ENCODE measurements around the gene IFT74.

IFT74 gene

DNA sequence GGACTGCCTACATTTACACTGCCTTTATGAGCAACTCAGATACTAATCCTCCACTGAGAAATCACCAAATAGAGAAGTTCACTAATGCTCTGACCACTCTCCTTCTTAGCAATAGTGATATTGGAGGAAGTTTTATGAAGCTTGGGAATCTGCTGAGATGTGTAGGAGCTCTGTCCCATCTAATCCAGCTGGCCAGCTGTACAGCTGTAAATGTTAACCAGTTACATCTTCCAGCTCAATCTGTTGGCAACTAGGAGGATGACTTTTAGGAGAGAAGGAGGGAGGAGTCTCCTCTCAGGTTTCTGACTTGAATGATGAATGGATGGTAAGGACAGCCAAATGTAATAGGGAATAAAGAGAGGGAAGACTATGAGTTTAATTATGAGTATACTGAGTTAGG is 85.5 kb downstream of the IFT74 start:
- Histone ChIP-seq H3K4me1 (ENCODE audit: insufficient read depth, low read length) (no peaks in the 10 kb centered on the region), H3K27me3 (ENCODE audit: insufficient read depth, low read length) (no peaks in the 10 kb centered on the region), H3K9me3 (ENCODE audit: insufficient read depth, low read depth, low read length) (no peaks in the 10 kb centered on the region), H3K4me3 (ENCODE audit: low read length) (no peak overlapping the region), H3K9ac (ENCODE audit: low read depth, low read length) (no peak overlapping the region), H3K36me3 (ENCODE audit: insufficient read depth, low read length) (no peaks in the 10 kb centered on the region), H3K27ac (ENCODE audit: low read depth, low read length) (no peak overlapping the region)

DNA sequence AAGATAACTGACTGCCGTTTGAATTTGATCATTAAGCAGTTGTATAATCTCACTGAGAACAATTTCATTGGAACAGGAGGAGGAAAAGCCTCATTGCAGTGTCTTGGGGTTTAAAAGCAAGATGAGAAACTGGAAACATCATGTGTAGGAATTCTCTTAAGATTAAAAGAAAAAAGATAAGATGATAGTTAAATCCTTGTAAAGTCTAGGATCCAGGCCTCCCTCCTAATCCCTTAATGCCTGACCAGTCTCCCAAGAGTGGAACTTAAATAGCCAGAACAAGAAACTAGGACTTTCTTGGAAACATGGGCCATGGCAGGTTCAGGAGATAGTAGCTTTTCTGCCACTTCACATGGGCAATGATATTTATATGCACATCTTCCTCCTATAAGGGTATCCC is 86.3 kb downstream of the IFT74 start:
- Histone ChIP-seq H3K9me3 (ENCODE audit: insufficient read depth, low read depth, low read length) (no peaks in the 10 kb centered on the region), H3K27ac (ENCODE audit: low read depth, low read length) (no peak overlapping the region), H3K4me1 (ENCODE audit: insufficient read depth, low read length) (no peaks in the 10 kb centered on the region), H3K4me3 (ENCODE audit: low read length) (no peak overlapping the region), H3K27me3 (ENCODE audit: insufficient read depth, low read length) (no peaks in the 10 kb centered on the region), H3K36me3 (ENCODE audit: insufficient read depth, low read length) (no peaks in the 10 kb centered on the region), H3K9ac (ENCODE audit: low read depth, low read length) (no peak overlapping the region)
- 56% methylated on average over 1 of the region's 1 CpG for WGBS

DNA sequence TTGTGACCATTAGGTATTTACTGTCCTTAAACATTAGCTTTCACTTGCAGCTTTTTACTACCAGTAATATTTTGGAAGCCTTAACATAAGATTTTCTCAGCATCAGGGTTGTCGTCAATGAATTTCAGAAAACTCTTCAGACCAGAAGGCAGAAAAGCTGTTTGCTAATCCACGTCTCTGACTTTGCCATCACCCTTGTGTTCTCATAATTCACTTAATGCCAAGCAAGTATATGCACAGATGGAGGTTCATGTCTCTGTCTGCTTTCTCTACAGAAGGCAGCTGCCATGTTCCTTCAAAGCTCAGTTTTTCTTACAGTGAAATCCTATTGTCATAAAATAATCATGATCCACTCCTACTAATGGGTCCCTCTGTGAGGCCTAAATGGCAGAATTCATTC is 87.0 kb downstream of the IFT74 start:
- H3K27me3 ChIP-seq (ENCODE audit: insufficient read depth, low read length) = no peaks in the 10 kb centered on the region
- H3K4me1 ChIP-seq (ENCODE audit: insufficient read depth, low read length) = no peaks in the 10 kb centered on the region
- no peak overlapping the region for H3K27ac ChIP-seq (ENCODE audit: low read depth, low read length)
- H3K9ac ChIP-seq (ENCODE audit: low read depth, low read length) = no peak overlapping the region
- 95% methylated on average over 2 of the region's 2 CpGs for WGBS
- H3K9me3 ChIP-seq (ENCODE audit: insufficient read depth, low read depth, low read length) = no peaks in the 10 kb centered on the region
- no peaks in the 10 kb centered on the region for H3K36me3 ChIP-seq (ENCODE audit: insufficient read depth, low read length)
- H3K4me3 ChIP-seq (ENCODE audit: low read length) = no peak overlapping the region

DNA sequence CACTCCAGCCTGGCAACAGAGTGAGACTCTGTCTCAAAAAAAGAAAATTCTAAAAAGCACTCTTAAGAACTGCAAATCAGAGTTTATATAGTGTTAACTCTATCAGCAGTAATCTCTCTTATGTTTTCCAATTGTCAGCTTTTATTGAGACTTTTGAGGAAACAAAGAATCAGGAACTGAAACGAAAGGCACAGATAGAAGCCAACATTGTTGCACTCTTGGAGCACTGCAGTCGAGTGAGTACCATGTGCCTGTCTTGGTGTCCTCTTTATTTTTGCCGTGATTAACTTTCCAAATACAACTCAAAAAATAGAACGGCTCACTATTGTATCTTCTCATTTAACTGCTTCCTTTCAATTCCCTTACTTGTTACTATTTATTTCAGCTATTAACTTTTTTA is 90.9 kb downstream of the IFT74 start:
- WGBS = 95% methylated on average over 4 of the region's 4 CpGs
- Histone ChIP-seq H3K4me1 (ENCODE audit: insufficient read depth, low read length) (no peaks in the 10 kb centered on the region), H3K9ac (ENCODE audit: low read depth, low read length) (no peak overlapping the region), H3K9me3 (ENCODE audit: insufficient read depth, low read depth, low read length) (no peaks in the 10 kb centered on the region), H3K4me3 (ENCODE audit: low read length) (no peak overlapping the region), H3K36me3 (ENCODE audit: insufficient read depth, low read length) (peaks cover 3% of the 10 kb centered on the region; the same call in 1 of the 2 replicates), H3K27me3 (ENCODE audit: insufficient read depth, low read length) (no peaks in the 10 kb centered on the region), H3K27ac (ENCODE audit: low read depth, low read length) (no peak overlapping the region)

DNA sequence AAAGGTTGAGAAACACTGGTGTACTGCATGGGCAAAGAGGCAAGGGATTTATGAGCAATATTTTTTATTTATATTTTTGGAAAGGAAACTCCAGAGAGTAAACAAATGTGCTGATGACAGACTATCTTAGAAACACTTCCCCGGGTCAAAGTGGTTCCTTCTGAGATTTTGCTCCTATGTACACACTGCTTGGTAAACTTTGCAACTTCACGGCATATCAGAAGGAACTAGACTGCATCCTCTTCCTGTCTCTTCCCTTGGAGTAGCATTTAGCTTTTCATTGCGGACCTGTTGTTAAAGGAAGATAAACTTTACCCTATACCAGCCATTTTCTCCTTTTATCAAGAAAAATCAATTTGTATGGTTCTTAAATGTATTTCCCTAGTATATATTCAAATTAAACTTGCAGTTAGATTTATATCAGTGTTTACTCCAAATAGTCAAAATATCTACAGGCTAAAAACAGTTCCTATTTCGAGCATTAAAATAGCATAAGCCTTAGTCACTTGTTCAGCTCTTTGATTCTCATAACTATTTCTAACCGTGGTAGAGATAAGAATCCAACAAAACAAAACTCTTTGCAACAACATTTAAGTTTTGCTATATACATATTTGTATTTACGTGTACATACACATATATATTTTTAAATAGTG is 97.3 kb downstream of the IFT74 start:
- no peaks in the 10 kb centered on the region for H3K4me1 ChIP-seq (ENCODE audit: insufficient read depth, low read length)
- no peak overlapping the region for H3K27ac ChIP-seq (ENCODE audit: low read depth, low read length)
- H3K27me3 ChIP-seq (ENCODE audit: insufficient read depth, low read length) = no peaks in the 10 kb centered on the region
- no peak overlapping the region for H3K9ac ChIP-seq (ENCODE audit: low read depth, low read length)
- 92% methylated on average over 4 of the region's 6 CpGs for WGBS
- no peak overlapping the region for H3K4me3 ChIP-seq (ENCODE audit: low read length)
- peaks cover 6% of the 10 kb centered on the region; the same call in 1 of the 2 replicates for H3K36me3 ChIP-seq (ENCODE audit: insufficient read depth, low read length)
- no peaks in the 10 kb centered on the region for H3K9me3 ChIP-seq (ENCODE audit: insufficient read depth, low read depth, low read length)

DNA sequence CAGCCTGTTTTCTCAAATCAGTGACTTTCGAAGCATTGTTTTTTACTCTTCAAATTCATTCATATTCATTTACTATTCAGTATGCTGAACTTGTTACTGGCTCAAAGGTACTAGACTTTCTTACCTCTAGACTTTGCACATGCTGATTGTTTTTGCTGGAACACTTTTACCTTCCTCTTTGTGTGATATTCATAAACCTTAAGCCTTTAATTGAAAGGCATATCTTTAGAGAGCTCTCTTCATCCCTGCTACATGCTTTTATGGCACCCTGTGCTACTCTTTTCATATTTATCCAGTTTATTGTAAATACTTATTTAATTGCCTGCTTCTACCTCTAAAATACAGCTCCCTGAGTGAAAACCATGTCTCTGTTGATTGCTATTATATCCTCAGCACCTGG is 97.9 kb downstream of the IFT74 start:
- no peak overlapping the region for H3K9ac ChIP-seq (ENCODE audit: low read depth, low read length)
- no peaks in the 10 kb centered on the region for H3K9me3 ChIP-seq (ENCODE audit: insufficient read depth, low read depth, low read length)
- H3K27ac ChIP-seq (ENCODE audit: low read depth, low read length) = no peak overlapping the region
- H3K27me3 ChIP-seq (ENCODE audit: insufficient read depth, low read length) = no peaks in the 10 kb centered on the region
- H3K4me3 ChIP-seq (ENCODE audit: low read length) = no peak overlapping the region
- peaks cover 5% of the 10 kb centered on the region; the same call in 1 of the 2 replicates for H3K36me3 ChIP-seq (ENCODE audit: insufficient read depth, low read length)
- H3K4me1 ChIP-seq (ENCODE audit: insufficient read depth, low read length) = no peaks in the 10 kb centered on the region
- 91% methylated on average over 1 of the region's 1 CpG for WGBS

DNA sequence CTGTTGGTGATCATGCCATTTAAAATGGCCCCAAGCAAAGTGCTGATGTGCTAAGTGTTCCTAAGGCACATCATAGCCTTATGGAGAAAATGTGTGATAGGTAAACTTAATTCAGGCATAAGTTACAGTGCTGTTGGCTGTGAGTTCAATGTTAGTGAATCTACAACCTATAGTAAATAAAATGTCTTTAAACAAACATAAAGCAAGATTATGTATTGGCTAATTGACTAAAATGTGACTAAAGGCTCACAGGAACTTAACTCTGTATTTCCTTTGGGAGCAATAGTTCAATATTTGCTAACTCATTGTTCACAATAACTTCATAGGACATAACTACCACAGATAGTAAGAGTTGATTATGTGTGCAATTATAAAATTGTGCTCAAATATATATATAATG is 98.6 kb downstream of the IFT74 start:
- H3K4me3 ChIP-seq (ENCODE audit: low read length) = no peak overlapping the region
- no peaks in the 10 kb centered on the region for H3K9me3 ChIP-seq (ENCODE audit: insufficient read depth, low read depth, low read length)
- H3K27me3 ChIP-seq (ENCODE audit: insufficient read depth, low read length) = no peaks in the 10 kb centered on the region
- no peaks in the 10 kb centered on the region for H3K4me1 ChIP-seq (ENCODE audit: insufficient read depth, low read length)
- 0 out of 2 replicates have a peak, but pooled peaks cover 2% of the 10 kb centered on the region for H3K36me3 ChIP-seq (ENCODE audit: insufficient read depth, low read length)
- no peak overlapping the region for H3K27ac ChIP-seq (ENCODE audit: low read depth, low read length)
- H3K9ac ChIP-seq (ENCODE audit: low read depth, low read length) = no peak overlapping the region

DNA sequence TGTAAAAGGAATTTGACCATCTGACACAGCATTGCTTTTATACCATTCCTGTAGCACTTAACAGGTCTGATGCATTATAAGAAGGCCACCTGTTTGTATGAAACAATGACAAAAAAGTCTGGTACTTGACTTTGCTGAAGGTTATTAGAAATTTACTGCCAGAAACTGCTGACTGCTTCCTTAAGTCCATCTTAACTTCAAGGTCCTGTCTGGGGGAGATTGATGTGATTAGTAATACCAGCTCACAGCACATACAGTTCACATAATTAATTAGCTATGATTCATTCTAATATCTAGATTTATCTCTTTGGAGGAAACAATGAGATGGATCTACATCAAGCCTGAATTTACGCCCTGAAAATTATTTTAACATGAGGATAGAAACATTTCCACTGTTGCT is 103.2 kb downstream of the IFT74 start:
- H3K9me3 ChIP-seq (ENCODE audit: insufficient read depth, low read depth, low read length) = no peaks in the 10 kb centered on the region
- 80% methylated on average over 1 of the region's 1 CpG for WGBS
- no peaks in the 10 kb centered on the region for H3K4me1 ChIP-seq (ENCODE audit: insufficient read depth, low read length)
- H3K36me3 ChIP-seq (ENCODE audit: insufficient read depth, low read length) = 0 out of 2 replicates have a peak, but pooled peaks cover 2% of the 10 kb centered on the region
- H3K27ac ChIP-seq (ENCODE audit: low read depth, low read length) = no peak overlapping the region
- H3K9ac ChIP-seq (ENCODE audit: low read depth, low read length) = no peak overlapping the region
- H3K4me3 ChIP-seq (ENCODE audit: low read length) = no peak overlapping the region
- no peaks in the 10 kb centered on the region for H3K27me3 ChIP-seq (ENCODE audit: insufficient read depth, low read length)

DNA sequence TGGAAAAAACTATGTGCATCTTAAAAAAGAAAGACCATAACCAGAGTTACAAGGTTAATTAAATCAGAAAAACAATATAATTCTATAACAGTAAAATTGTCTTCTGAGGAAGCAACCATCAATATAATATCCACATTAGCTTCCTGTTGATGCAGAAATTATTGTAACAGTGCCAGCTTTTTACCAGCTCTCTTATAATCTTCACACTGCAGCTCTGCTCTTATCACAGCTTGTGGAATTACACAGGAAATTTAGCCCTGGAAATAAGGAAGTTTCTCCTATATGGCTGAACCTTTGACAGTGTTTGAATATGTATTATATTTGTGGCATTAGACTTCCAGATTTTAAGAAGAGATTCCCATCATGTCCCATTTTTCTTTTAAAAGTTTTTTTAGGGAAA is 103.7 kb downstream of the IFT74 start:
- Histone ChIP-seq H3K4me3 (ENCODE audit: low read length) (no peak overlapping the region), H3K27ac (ENCODE audit: low read depth, low read length) (no peak overlapping the region), H3K36me3 (ENCODE audit: insufficient read depth, low read length) (0 out of 2 replicates have a peak, but pooled peaks cover 2% of the 10 kb centered on the region), H3K9me3 (ENCODE audit: insufficient read depth, low read depth, low read length) (no peaks in the 10 kb centered on the region), H3K9ac (ENCODE audit: low read depth, low read length) (no peak overlapping the region), H3K4me1 (ENCODE audit: insufficient read depth, low read length) (no peaks in the 10 kb centered on the region), H3K27me3 (ENCODE audit: insufficient read depth, low read length) (no peaks in the 10 kb centered on the region)

DNA sequence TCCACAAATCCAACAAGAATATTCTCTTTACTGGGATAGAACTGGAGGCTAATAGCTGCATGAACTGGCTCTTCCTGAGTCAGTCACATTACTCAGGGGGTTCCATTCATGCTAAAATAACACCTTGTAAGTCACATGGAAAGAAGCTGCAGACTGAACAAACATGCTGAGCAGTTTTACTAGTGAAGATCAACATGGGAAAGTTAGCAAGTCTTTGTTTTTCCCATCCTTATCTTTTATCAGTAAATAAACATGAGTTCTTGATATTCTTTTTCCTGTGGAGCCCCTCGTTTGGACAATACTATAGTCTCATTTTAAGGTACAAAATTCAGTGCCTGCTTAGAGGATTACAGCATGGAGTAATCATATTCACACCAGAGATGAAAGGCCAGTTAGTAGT is 109.1 kb downstream of the IFT74 start:
- no peaks in the 10 kb centered on the region; the same call in 1 of the 2 replicates for H3K4me1 ChIP-seq (ENCODE audit: insufficient read depth, low read length)
- no peak overlapping the region for H3K9ac ChIP-seq (ENCODE audit: low read depth, low read length)
- no peaks in the 10 kb centered on the region for H3K9me3 ChIP-seq (ENCODE audit: insufficient read depth, low read depth, low read length)
- no peak overlapping the region for H3K4me3 ChIP-seq (ENCODE audit: low read length)
- WGBS = 80% methylated on average over 1 of the region's 1 CpG
- H3K27ac ChIP-seq (ENCODE audit: low read depth, low read length) = no peak overlapping the region
- H3K27me3 ChIP-seq (ENCODE audit: insufficient read depth, low read length) = no peaks in the 10 kb centered on the region
- no peaks in the 10 kb centered on the region for H3K36me3 ChIP-seq (ENCODE audit: insufficient read depth, low read length)

DNA sequence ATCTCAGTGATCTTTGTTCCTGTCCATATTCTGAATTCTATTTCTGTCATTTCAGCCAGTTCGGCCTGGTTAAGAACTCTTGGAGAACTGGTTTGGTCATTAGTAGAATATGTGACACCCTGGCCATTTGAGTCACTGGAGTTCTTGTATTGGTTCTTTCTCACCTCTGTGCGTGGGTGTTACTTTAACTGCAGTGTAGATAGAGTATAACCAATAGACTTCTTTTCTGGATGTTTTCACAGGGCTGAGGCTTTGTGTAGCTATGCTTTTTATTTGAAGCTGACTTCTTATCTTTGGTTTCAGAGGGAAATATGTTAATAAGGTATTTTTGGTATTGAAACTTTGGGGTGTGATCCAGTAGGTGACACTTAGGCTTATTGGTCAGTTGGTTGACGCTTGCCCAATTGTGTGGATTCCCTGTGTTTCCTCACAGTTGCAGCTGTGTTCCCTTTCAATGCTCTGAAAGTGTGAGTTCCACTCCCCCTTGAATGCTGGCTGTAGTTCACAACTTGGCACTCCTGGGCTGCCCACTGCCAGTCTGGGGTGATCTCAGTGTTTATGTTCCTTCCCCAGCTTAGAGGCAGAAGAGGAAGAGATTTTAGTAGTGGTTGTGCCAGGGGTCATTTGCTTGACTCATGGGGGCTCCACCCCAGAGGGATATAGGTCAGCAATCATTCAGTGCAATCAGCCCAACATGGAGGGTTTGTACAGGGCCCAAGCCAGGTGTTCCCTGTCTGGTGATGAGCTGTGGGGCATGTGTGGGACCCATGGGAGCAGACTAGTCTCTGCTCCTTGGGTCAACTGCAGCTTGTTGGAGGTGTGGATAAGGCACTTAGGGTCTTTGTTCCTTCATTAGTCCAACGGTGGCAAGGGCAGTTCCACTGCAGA is 117.9 kb downstream of the IFT74 start:
- no peak overlapping the region for H3K4me3 ChIP-seq (ENCODE audit: low read length)
- no peaks in the 10 kb centered on the region for H3K36me3 ChIP-seq (ENCODE audit: insufficient read depth, low read length)
- H3K9me3 ChIP-seq (ENCODE audit: insufficient read depth, low read depth, low read length) = no peaks in the 10 kb centered on the region
- H3K9ac ChIP-seq (ENCODE audit: low read depth, low read length) = no peak overlapping the region
- 69% methylated on average over 4 of the region's 4 CpGs for WGBS
- H3K27ac ChIP-seq (ENCODE audit: low read depth, low read length) = no peak overlapping the region
- no peaks in the 10 kb centered on the region for H3K27me3 ChIP-seq (ENCODE audit: insufficient read depth, low read length)
- no peaks in the 10 kb centered on the region; the same call in 1 of the 2 replicates for H3K4me1 ChIP-seq (ENCODE audit: insufficient read depth, low read length)

Measured in HUES64 (cell line).